HG02943 (cell line): ENCODE results near the gene ITGB6.
"Not testable (repeated sequence)": the region's sequence is repeated elsewhere in the genome, so short reads cannot be mapped to it uniquely, and the experiment has no call there.

Experiments used
- ATAC-seq: cut with Tn5 transposase; IDR thresholded peaks from one replicate; pipeline ENCODE4 v1.9.1; 2021; ENCODE audit warnings: mild to moderate bottlenecking, low read depth, moderate library complexity; ENCODE audit not compliant: unreplicated experiment

Gene ITGB6

GRCh38 chr2:160141419-160141818 lies 58.7 kb downstream of the ITGB6 start:
- no peak for ATAC-seq

GRCh38 chr2:160140471-160140870 lies 59.6 kb downstream of the ITGB6 start:
- no peak for ATAC-seq

DNA sequence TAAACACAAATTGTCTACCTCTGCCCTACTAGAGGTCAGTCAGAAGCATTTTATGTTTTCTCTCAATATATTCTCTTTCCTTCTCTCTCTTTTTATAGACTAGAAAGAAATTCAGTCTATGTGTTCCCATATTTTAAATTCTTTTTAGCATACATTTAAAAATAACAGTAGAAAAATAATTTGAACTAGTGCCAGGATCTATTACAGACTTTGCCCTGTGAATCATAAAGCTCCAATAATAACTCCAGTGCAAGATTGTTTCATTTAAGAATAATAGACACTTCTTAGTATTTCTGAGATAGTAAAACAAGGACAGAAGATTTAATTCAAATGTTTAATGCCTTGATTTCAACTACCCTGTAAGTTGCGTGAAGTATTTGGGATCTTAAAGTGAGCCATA lies 60.1 kb downstream of the ITGB6 start:
- ATAC-seq = no peak

DNA sequence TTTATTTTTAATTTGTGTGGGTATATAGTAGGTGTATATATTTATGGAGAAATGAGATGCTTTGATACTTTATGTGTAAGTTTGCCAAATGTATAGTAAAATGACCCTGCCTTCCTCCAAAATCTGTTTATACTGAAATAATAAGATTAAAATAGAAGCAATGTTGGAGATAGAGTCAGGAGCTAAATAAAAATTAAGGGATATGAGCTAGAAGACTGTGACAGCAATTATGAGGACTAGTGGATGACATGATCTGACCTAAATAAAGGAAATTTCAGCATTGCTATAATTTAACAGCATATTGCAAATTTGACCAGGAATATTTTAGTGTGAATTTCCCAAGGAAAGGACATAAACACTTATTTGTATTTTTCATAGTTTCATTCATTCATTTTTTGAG lies 60.7 kb downstream of the ITGB6 start:
- ATAC-seq = no peak

DNA sequence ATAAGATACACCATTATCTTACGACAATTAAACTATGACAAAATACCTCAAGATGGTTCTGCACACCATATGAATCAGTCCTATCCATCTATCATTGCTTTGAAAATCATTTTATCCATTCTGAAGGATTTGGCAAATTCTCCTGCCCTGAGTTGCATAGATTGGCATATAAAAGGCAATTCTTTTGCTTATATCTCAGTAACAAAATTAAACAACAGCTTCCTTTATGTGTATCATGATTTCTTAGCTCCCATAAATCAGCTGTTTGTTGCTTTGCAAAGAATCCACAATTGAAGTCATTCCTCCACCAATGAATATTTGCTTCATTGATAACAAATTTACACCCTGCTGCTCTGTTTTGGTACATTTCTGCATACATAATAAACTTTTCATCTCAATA lies 61.7 kb downstream of the ITGB6 start:
- no peak for ATAC-seq

DNA sequence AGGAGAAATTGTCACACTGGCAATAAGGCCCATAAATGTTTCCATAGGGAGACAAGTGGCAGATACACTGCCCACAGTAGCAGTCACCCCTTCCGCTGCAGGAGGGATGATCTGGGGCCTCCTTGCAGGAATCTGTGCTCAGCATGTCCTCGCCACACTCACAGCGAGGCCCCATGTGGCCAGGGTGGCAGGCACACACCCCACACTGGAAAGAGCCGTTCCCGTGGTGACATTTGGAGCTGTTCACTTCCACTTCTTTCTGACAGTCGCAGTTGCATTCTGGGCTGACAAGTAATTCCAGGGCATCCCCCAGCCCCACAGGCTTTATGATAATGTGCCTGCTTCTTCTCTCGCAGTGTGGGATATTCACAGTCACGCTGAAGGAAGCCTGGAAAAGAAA lies 62.6 kb downstream of the ITGB6 start:
- ATAC-seq = no peak

DNA sequence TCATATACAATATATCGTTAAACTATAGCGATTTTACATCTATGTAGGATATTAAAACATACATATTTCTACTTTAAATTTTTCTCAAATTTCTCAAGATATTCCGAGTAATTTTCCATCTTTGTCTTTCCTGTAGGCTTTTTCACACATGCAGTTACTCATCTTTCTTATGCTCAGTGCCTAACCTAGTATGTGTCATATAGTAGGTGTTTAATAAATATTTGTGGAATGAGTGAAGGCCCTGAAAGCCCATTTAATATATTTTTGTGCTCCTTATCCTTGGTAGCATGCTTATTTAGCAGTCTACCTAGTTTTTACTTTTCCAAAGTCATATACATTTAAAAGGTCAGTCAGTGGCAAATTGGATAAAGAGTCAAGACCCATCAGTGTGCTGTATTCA lies 67.3 kb downstream of the ITGB6 start:
- no peak for ATAC-seq

GRCh38 chr2:160126756-160127155 lies 73.3 kb downstream of the ITGB6 start:
- ATAC-seq = no peak

DNA sequence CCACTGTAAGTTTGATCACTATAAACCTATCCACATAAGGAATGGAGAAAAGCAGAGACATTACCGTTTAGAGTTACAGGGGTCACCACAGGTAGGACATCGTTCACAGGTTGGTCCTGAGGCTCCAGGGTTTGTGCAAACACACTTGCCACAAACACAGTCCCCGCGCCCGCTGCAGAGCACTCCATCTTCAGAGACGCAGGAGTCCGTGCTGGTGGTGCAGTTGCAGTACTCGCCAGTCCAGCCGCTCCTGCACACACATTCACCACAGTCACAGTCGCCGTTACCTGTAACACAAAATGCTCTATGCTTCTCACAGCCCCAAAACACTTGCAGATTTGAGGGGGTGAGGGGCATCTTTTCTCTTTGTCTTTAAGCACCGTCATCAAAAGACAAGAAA lies 73.8 kb downstream of the ITGB6 start:
- no peak for ATAC-seq

DNA sequence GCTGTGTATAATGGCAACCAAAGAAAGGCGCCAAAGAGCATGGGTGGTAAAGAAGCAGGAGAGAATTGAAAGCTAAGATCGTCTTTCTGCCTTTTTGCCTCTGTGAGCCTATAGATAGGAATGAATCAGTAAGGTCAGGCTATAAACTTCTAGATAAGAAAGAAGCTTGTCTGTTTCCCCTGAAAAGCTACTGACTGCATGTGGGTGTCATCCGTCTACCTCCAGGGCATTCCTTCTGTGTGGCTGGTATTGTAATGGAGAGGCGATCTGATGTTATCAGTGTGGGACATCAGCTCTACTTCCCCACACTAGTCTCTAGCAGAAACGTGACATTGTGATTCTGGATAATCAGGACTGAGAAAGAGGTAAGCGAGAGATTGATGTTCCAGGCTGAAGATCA lies 74.2 kb downstream of the ITGB6 start:
- ATAC-seq = no peak

DNA sequence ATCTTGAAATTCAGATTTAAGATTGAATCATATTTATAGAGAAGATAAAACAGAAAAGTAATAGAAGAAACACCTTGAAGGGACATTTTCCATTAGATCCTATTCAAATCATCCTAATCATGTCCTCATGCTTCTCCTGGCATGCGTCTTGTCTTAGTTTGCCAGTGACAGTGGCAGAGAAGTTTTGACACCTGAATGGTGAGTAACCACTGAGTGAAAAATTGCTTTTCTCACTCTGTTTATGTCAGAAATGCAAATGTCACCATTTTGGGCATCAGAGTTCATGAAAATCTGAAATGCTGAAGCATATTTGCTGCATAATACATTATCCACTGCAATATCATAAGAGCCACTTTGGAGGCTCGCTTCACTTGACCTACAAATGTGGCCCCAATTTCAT lies 74.7 kb downstream of the ITGB6 start:
- ATAC-seq = no peak

DNA sequence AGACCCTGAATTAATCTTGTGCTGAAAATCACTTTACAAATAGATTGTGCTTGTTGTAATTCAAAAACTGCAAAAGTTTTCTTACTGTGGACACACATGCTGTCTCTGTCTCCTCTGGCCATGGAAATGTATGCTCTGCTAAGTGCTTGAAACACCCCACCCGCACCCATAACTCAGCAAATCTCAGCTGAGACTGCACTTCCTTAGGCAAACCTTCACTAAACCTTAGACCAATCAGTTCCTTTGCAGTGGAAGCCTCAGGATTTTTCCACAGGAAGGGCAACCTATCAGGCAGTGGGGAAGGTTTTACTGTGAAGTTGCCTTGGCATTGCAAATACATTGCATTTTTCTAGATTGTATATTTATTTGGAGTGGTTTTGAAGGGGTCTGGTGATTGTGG lies 75.5 kb downstream of the ITGB6 start:
- ATAC-seq = no peak

- ATAC-seq = not testable (repeated sequence)
These were observed 85.4 kb downstream of the ITGB6 start for GRCh38 chr2:160114721-160115120.

DNA sequence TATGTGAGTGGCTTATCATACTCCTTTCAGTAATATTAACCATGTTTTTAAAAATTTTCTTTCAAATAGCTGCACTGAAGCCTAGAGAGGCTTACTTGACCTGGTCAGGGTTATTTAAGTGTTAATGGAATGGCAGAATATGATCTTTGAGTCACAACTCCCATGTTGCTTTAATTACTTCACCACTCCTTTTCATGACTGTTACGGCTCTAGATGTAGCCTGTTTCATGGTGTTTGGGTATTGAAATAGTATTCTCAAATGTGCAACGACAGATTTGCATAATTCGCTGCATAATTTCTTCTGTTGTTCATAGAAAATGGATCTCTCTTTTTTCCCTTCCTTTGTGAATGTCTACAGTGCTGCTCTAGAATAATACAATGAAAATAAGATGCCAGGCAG lies 86.1 kb downstream of the ITGB6 start:
- ATAC-seq = no peak

- ATAC-seq = peak; percentile 67
These were observed 87.9 kb downstream of the ITGB6 start for GRCh38 chr2:160111951-160112798.

GRCh38 chr2:160110674-160111239 lies 89.3 kb downstream of the ITGB6 start:
- ATAC-seq = no peak

DNA sequence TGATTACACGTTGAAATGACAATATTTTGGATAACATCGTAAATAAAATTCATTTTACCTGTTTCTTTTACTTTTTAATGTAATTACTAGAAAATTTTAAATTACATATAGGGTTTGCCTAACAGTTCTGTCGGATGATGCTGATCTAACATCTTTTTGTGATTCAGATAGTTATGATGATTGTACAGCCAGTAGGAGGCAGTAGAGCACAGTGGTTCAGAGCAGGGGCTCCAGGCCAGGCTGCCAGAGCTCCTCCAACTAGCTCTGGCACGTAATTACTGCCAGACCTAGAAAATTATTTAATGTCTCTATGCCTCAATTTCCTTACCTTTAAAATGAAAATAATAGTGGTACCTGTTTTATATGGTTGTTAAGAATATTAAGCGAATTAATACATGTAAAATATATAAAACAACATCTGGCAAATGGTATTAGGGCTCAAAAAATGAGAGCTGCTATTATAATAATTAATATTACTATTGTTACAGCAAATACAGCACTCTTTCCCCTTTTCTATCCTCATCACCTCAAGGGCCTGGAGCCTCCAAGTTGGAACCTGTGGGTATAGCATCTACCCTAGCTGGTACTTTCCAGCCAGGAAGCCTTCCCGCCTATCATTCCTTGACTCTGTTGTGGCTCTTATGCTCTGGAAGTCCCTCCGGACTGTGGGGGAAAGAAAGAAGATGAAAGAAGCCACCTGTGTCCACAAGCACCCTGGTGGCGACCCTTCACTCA lies 90.0 kb downstream of the ITGB6 start:
- peak; percentile 76 for ATAC-seq

- no peak for ATAC-seq
These were observed 90.8 kb downstream of the ITGB6 start for GRCh38 chr2:160109243-160109642.

DNA sequence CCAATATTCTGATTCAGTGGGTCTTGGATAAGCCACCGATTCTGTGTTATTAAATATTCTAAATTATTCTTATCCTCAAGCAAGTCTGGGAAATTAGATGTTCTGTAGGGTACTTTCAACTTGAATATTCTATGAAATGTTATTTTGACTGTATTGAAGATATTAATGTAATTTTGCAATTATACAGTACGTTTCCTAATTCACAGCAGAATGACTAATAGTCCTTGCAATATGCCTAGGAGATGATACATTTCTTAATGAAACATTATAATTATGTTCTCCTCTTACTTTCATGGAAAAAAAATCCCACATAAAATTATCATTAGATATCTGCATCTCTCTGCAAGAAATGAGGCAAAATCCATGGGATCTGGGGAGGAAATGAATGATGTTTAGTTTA lies 91.4 kb downstream of the ITGB6 start:
- no peak for ATAC-seq

DNA sequence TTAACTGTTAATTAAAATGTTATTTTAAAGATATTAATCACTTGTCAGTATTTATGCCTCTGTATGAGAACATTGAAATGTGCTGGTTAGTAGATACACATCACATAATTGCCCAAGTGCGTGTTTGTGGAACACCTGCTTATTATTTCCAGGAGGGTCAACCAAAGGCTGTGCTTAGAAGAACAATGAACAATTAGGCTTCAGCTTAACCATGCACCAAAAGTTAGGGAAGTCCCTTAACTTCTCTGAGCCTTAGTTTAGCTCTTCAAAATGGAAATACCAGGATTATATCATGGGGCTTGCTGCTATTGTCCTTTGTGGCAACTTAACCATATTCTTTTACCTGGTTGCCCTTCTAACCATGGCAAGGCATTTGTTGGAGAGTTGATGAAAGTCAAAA lies 94.7 kb downstream of the ITGB6 start:
- ATAC-seq = no peak

- ATAC-seq = no peak
These were observed 96.0 kb downstream of the ITGB6 start for GRCh38 chr2:160104115-160104514.

DNA sequence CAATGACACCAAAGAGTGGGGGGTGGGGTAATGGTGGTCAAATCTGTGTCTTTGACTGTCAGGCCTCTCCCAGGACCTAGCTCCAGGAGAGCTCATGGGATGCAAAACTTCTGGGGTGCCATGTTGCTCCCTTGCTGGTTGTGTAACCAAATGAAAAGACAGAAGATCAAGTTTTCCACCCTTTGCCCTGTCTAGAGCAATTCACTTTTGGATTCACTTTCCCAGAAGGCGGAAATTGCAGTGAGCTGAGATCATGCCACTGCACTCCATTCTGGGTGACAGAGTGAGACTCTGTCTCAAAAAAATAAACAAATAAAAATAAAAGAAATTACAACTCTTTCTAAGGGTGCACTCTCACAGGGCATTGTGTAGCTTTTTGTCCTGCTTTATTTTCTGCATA lies 102.7 kb downstream of the ITGB6 start:
- no peak for ATAC-seq
